Stomach (tissue), 9 donors: Measurements from ENCODE around the gene SPINT2. TPM values are rescaled to one million over a fixed set of nuclear protein-coding genes. Genes with fewer than 3 reads are reported as not detected.

Experiments used
- DNase-seq, 2 donors: peaks; one replicate each; pipeline versions ENCODE4 v3.0.0 to v3.0.0-alpha.2; 2013 to 2019
- H3K27ac ChIP-seq, 5 donors: fragments of 200-600 bp in 4 of 5; sonication (generic) in 4 of 5; one replicate each; pipeline ENCODE4 v1.5.1; 2013 to 2019; ENCODE audit warnings: mild to moderate bottlenecking in 1 of 5, moderate library complexity in 1 of 5
- H3K27me3 ChIP-seq, 3 donors: fragments of 200-600 bp; sonication (generic); one replicate each; pipeline ENCODE4 v1.5.1; 2017 to 2019; ENCODE audit warnings: mixed run types in 1 of 3
- H3K36me3 ChIP-seq, 4 donors: fragments of 200-600 bp; sonication (generic); 1 replicate in 3 of 4; 2 replicates in 1 of 4; pipeline ENCODE4 v1.5.1; 2016 to 2019
- H3K4me1 ChIP-seq, 4 donors: fragments of 200-600 bp; sonication (generic); one replicate each; pipeline ENCODE4 v1.5.1; 2016 to 2019
- H3K4me3 ChIP-seq, 4 donors: fragments of 200-600 bp; sonication (generic) in 3 of 4; one replicate each; pipeline ENCODE4 v1.5.1; 2016 to 2019; ENCODE audit warnings: mild to moderate bottlenecking in 1 of 4
- H3K9me3 ChIP-seq, 4 donors: fragments of 200-600 bp; sonication (generic); one replicate each; pipeline ENCODE4 v1.5.1; 2016 to 2019
- EP300 ChIP-seq: sonication (generic); formaldehyde crosslinking; IDR thresholded peaks from one replicate; pipeline ENCODE4 v1.6.1; 2017; ENCODE audit warnings: antibody characterized with exemption
- POLR2A ChIP-seq, 4 donors: fragments of 450-650 bp; IDR thresholded peaks; one replicate each; pipeline ENCODE4 v1.6.1; 2016; ENCODE audit warnings: antibody characterized with exemption in 4 of 4, control low read depth in 2 of 4, mild to moderate bottlenecking in 1 of 4, moderate library complexity in 1 of 4
- POLR2AphosphoS5 ChIP-seq, 3 donors: sonication (generic); formaldehyde crosslinking; IDR thresholded peaks; one replicate each; pipeline ENCODE4 v1.6.1; 2016; ENCODE audit warnings: antibody characterized with exemption in 3 of 3
- WGBS, 5 donors: extraction: QIAGEN DNeasy Blood & Tissue Kit in 3 of 5; methylation state at CpG; one replicate each; pipeline versions ENCODE4 v1.1.5 to v1.1.7; 2013 to 2018; 5-methylcytosine and 5-hydroxymethylcytosine counted together
- intact Hi-C: fragments of 100-400 bp; cut with DNase I; formaldehyde crosslinking; loops from one replicate; pipeline ENCODE4 v1.15.1; 2023; ENCODE audit warnings: low total_unique reads
- polyA plus RNA-seq, 3 donors: library from polyadenylated mRNA; stranded (reverse); fragments of 200-250 nt; gene quantifications; one replicate each; pipeline ENCODE4 v1.2.3, GENCODE V29; 2013
- total RNA-seq, 5 donors: library from RNA; depleted of rRNA; stranded (reverse); fragments of >200 nt; gene quantifications; one replicate each; pipeline versions ENCODE4 v1.1.0 to v1.2.3, GENCODE V29; 2014 to 2016
- TF ChIP-seq, protein P1 (sequence below), 7 experiments: fragments of 450-650 bp in 4 of 7; fragments of 200-600 bp in 3 of 7; sonication (generic) in 3 of 7; IDR thresholded peaks; one replicate each; pipeline ENCODE4 v1.5.1; 2016 to 2019; ENCODE audit warnings: antibody characterized with exemption in 7 of 7, control low read depth in 2 of 7, mild to moderate bottlenecking in 1 of 7
- donor health status: healthy with polysubstance abuse.
- donor health status: Bipolar disorder and iron deficiency.
- donor health status: healthy.

Gene SPINT2
- total and polyA plus RNA-seq, 8 donors: 29.8 to 1,508 (median 220) TPM

DNA sequence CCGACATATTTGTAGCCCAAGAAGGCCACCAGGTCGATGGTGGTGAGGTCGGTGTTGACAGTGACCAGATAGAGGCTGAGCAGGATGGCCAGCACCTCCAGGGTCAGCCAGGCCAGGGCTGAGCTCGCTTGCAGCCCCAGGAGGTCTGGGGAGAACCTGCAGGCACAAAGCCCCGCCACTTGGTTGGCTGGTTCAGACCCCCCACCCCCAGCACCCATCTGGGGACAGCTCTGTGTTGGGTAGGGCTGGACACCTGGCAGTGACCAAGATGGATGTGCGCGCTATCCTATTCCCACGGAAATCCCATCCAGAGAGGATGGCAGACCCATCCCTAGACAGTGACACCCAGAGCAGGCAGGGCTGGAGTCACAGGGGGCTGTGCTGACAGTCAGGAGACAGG is 43.2 kb downstream of the SPINT2 start:
- WGBS, 5 donors: 86 to 92% (median 87%) methylated on average over 3 to 8 of the region's 8 CpGs
- TF ChIP-seq, protein P1, sequence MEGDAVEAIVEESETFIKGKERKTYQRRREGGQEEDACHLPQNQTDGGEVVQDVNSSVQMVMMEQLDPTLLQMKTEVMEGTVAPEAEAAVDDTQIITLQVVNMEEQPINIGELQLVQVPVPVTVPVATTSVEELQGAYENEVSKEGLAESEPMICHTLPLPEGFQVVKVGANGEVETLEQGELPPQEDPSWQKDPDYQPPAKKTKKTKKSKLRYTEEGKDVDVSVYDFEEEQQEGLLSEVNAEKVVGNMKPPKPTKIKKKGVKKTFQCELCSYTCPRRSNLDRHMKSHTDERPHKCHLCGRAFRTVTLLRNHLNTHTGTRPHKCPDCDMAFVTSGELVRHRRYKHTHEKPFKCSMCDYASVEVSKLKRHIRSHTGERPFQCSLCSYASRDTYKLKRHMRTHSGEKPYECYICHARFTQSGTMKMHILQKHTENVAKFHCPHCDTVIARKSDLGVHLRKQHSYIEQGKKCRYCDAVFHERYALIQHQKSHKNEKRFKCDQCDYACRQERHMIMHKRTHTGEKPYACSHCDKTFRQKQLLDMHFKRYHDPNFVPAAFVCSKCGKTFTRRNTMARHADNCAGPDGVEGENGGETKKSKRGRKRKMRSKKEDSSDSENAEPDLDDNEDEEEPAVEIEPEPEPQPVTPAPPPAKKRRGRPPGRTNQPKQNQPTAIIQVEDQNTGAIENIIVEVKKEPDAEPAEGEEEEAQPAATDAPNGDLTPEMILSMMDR (IDR thresholded peaks at IDR 0.05): no peak

DNA sequence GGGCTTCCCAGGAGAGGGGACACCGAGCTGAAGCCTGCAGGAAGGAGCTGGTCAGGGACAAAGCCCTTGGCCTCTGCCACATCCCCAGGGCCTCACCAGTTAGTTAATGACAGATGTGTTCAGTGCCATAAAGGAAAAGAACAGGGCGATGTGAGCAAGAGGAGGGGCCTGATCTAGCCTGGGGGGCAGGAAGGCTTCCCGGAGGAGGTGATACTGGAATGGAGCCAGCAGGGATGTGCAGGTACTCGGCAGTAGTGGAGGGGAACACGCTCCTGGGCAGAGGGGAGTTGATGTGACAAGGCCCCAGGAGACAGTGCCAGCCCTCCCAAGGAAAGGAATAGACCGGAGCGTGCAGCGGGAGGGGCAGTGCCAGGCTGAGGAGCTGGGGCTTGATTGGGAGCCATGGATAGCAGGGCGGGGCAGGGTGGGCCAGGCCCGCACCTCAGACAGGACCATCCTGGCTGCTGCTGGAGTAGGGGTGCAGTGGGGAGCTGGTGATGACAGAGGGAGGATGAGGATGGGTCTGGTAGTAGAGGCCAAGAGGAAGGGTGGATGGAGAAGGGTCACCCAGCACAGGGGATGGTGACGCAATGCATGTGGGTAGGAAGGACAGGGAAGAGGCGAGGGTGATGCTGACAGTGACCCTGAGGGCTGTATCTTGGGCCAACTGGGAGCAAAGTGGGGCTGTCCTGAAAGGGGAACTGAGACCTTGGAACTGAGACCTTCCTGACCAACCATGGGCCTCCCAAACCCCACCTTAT is 43.8 kb downstream of the SPINT2 start:
- 88 to 93% (median 88%) methylated on average over 12 of the region's 12 CpGs for WGBS, 5 donors
- H3K27ac ChIP-seq: no peak overlapping the region
- no peaks in the 10 kb centered on the region for H3K9me3 ChIP-seq
- H3K27me3 ChIP-seq: no peaks in the 10 kb centered on the region
- H3K36me3 ChIP-seq: peaks cover 0 to 53% (median 48%) of the 10 kb centered on the region in 4 donors
- H3K4me3 ChIP-seq: no peak overlapping the region
- TF ChIP-seq POLR2A (IDR thresholded peaks at IDR 0.05) (no peak), EP300 (no peak), POLR2AphosphoS5 (IDR thresholded peaks at IDR 0.05) (no peak)
- TF ChIP-seq, protein P1 (IDR thresholded peaks at IDR 0.05): no peak
- no peak for DNase-seq
- peaks cover 4 to 21% (median 12%) of the 10 kb centered on the region in 4 donors for H3K4me1 ChIP-seq
- intact Hi-C loops: no loop called here

More for the DNA sequence above, 43.2 kb downstream of the SPINT2 start:
- no peaks in the 10 kb centered on the region for H3K27me3 ChIP-seq
- peaks cover 4 to 21% (median 12%) of the 10 kb centered on the region in 4 donors for H3K4me1 ChIP-seq
- intact Hi-C loops: no loop called here
- H3K9me3 ChIP-seq: no peaks in the 10 kb centered on the region
- H3K36me3 ChIP-seq: peaks cover 0 to 53% (median 48%) of the 10 kb centered on the region in 4 donors
- DNase-seq: no peak
- no peak overlapping the region for H3K4me3 ChIP-seq
- no peak overlapping the region for H3K27ac ChIP-seq

DNA sequence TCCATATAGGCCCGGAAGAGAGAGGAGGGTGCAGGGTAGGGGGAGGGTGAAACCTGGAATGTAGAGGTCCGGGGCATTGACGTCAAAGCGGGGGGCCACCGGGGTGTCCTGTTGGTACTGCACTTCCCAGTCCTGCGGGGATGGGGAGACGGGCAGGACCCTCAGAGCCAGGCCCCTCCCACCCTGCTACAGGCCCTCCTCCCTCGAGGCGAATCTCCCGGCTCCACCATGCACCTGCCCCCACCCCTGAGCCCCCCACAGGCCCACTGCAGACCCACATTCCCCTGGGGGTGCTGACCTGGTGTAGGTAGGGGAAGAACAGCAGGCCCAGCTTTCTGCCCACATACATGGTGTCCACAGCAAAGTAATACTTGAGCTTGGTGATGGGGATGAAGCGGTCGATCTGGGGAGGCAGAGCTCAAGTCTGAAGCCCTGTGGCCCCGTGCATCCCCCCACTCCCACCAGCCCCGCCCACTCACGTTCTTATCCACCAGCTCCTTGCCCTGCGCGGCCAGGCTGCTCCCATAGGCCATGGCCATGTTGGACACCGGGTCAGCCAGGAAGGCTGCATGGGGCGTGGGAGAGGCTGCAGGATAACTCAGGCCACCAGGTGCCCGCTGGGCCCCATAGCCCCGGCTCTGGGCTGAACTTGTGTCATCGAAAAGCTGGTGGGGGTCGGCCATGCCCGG is 44.7 kb downstream of the SPINT2 start:
- intact Hi-C loops: no loop called here
- no peak for DNase-seq
- no peak overlapping the region for H3K27ac ChIP-seq
- H3K4me1 ChIP-seq: peaks cover 4 to 16% (median 9%) of the 10 kb centered on the region in 4 donors
- no peaks in the 10 kb centered on the region for H3K9me3 ChIP-seq
- no peak overlapping the region for H3K4me3 ChIP-seq
- TF ChIP-seq, protein P1 (IDR thresholded peaks at IDR 0.05): no peak
- TF ChIP-seq POLR2AphosphoS5 (IDR thresholded peaks at IDR 0.05): no peak
- no peak for TF ChIP-seq EP300
- TF ChIP-seq POLR2A (IDR thresholded peaks at IDR 0.05): no peak
- no peaks in the 10 kb centered on the region for H3K27me3 ChIP-seq
- H3K36me3 ChIP-seq: peaks cover 0 to 53% (median 48%) of the 10 kb centered on the region in 4 donors
- WGBS, 5 donors: 84 to 88% (median 87%) methylated on average over 22 to 24 of the region's 24 CpGs

DNA sequence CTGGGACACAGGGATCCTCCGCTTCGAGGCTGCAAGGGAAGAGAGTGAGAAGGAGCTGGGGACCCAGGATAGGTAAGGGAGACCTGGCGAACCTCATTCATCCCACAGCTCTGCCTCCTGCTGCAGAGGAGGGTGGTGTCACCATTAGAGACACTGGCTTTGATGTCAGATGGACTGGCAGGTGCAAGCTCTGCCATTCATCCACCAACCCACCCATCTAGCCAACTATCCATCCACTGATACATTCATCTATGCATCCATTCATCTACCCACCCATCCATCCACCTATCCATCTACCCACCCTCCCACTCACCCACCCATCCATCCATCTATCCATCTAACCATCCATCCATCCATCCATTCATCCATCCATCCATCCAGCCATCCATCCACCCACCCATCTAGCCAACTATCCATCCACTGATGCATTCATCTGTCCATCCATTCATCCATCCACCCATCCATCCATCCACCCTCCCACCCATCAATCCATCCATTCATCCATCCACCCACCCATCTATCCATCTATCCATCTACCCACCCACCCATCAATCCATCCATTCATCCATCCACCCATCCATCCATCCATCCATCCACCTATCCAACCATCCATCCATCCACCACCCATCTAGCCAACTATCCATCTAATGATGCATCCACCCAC is 45.4 kb downstream of the SPINT2 start:
- H3K4me1 ChIP-seq: peaks cover 4 to 13% (median 8%) of the 10 kb centered on the region in 4 donors
- no peaks in the 10 kb centered on the region for H3K9me3 ChIP-seq
- 95 to 100% (median 97%) methylated on average over 3 of the region's 3 CpGs for WGBS, 5 donors
- DNase-seq: no peak
- no peaks in the 10 kb centered on the region for H3K27me3 ChIP-seq
- peaks cover 0 to 53% (median 46%) of the 10 kb centered on the region in 4 donors for H3K36me3 ChIP-seq
- TF ChIP-seq POLR2A (IDR thresholded peaks at IDR 0.05): no peak
- no peak for TF ChIP-seq EP300
- TF ChIP-seq, protein P1 (IDR thresholded peaks at IDR 0.05): no peak
- no peak for TF ChIP-seq POLR2AphosphoS5 (IDR thresholded peaks at IDR 0.05)
- intact Hi-C loops: no loop called here
- H3K4me3 ChIP-seq: no peak overlapping the region
- no peak overlapping the region for H3K27ac ChIP-seq
